ENCODE results near the gene PRADC1. TPM values are rescaled to one million over a fixed set of nuclear protein-coding genes. Genes with fewer than 3 reads are reported as not detected.
"Not testable (repeated sequence)": the region's sequence is repeated elsewhere in the genome, so short reads cannot be mapped to it uniquely, and the experiment has no call there.

The PRADC1 gene
- total RNA-seq, 3 donors from 2014 or later = 29.5 to 32.3 (median 30.5) TPM

- Mint-ChIP-seq H3K27me3 (ENCODE audit: low read depth) (peaks cover 6% of the 10 kb centered on the region), H3K4me3 (peak overlapping the region; percentile 97), H3K36me3 (ENCODE audit: insufficient read depth) (no peaks in the 10 kb centered on the region), H3K4me1 (ENCODE audit: low read depth) (peaks cover 30% of the 10 kb centered on the region), H3K9me3 (no peaks in the 10 kb centered on the region)
- peak; percentile 68 for DNase-seq
- peak; percentile 72 for ATAC-seq
These were observed 20.4 kb downstream of the PRADC1 start for GRCh38 chr2:73212448-73213176.

DNA sequence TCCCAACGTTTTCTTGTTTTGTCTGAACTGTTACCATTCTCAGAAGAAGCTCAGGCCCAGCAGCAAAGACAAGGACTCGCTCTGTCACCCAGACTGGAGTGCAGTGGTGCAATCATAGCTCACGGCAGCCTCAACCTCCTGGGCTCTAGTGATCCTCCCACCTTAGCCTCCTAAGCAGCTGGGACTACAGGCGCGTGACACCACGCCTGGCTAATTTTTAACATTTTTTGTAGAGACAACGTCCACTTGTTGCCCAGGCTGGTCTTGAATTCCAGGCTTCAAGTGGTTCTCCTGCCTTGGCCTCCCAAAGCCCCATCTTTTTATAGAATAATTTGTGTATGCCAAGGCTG lies 21.0 kb downstream of the PRADC1 start:
- no peaks in the 10 kb centered on the region for H3K36me3 Mint-ChIP-seq (ENCODE audit: insufficient read depth)

DNA sequence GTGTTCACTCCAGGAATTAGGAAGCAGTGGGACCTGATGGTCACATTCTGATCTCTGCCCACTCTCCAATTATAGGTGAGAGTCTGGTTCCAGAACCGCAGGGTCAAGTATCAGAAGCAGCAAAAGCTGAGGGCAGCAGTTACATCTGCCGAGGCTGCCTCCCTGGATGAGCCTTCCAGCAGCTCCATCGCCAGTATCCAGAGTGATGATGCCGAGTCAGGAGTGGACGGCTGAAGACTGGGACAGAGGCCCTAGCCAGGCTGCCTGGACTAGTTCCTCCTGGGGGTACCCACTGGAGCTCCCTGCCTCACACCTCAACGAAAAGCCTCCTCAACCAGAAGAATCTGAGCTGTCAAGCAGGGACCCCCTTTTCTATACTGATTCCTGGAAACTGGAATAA lies 22.3 kb downstream of the PRADC1 start:
- DNase-seq (no peak), ATAC-seq (no peak)
- H3K36me3 Mint-ChIP-seq (ENCODE audit: insufficient read depth) = no peaks in the 10 kb centered on the region
- H3K27me3 Mint-ChIP-seq (ENCODE audit: low read depth) = peaks cover 15% of the 10 kb centered on the region
- H3K4me1 Mint-ChIP-seq (ENCODE audit: low read depth) = peaks cover 29% of the 10 kb centered on the region
- H3K4me3 Mint-ChIP-seq = no peak overlapping the region
- no peaks in the 10 kb centered on the region for H3K9me3 Mint-ChIP-seq

More for the DNA sequence above, 21.0 kb downstream of the PRADC1 start:
- Mint-ChIP-seq H3K27me3 (ENCODE audit: low read depth) (peaks cover 6% of the 10 kb centered on the region), H3K9me3 (no peaks in the 10 kb centered on the region), H3K4me1 (ENCODE audit: low read depth) (peaks cover 30% of the 10 kb centered on the region), H3K4me3 (no peak overlapping the region)
- no peak for DNase-seq
- ATAC-seq = no peak

- no peak overlapping the region for H3K4me3 Mint-ChIP-seq
- peaks cover 17% of the 10 kb centered on the region for H3K27me3 Mint-ChIP-seq (ENCODE audit: low read depth)
- H3K4me1 Mint-ChIP-seq (ENCODE audit: low read depth) = peaks cover 22% of the 10 kb centered on the region
- H3K36me3 Mint-ChIP-seq (ENCODE audit: insufficient read depth) = no peaks in the 10 kb centered on the region
- DNase-seq (no peak), ATAC-seq (no peak)
- no peaks in the 10 kb centered on the region for H3K9me3 Mint-ChIP-seq
These were observed 23.0 kb downstream of the PRADC1 start for GRCh38 chr2:73210019-73210418.

- Mint-ChIP-seq H3K27me3 (ENCODE audit: low read depth) (peaks cover 31% of the 10 kb centered on the region), H3K9me3 (no peaks in the 10 kb centered on the region), H3K4me1 (ENCODE audit: low read depth) (peaks cover 11% of the 10 kb centered on the region), H3K4me3 (no peak overlapping the region), H3K36me3 (ENCODE audit: insufficient read depth) (no peaks in the 10 kb centered on the region)
- ATAC-seq (no peak), DNase-seq (no peak)
These were observed 24.8 kb downstream of the PRADC1 start for GRCh38 chr2:73208258-73208657.

- no peaks in the 10 kb centered on the region for H3K9me3 Mint-ChIP-seq
- peaks cover 5% of the 10 kb centered on the region for H3K4me1 Mint-ChIP-seq (ENCODE audit: low read depth)
- no peak for DNase-seq
- ATAC-seq = no peak
- peaks cover 43% of the 10 kb centered on the region for H3K27me3 Mint-ChIP-seq (ENCODE audit: low read depth)
- H3K4me3 Mint-ChIP-seq = no peak overlapping the region
- H3K36me3 Mint-ChIP-seq (ENCODE audit: insufficient read depth) = no peaks in the 10 kb centered on the region
These were observed 27.4 kb downstream of the PRADC1 start for GRCh38 chr2:73205611-73206010.

GRCh38 chr2:73203055-73203681 lies 29.9 kb downstream of the PRADC1 start:
- DNase-seq (no peak), ATAC-seq (peak; percentile 57 to 65)
- Mint-ChIP-seq H3K4me1 (ENCODE audit: low read depth) (peaks cover 5% of the 10 kb centered on the region), H3K36me3 (ENCODE audit: insufficient read depth) (no peaks in the 10 kb centered on the region), H3K4me3 (peak overlapping the region; percentile 47), H3K27me3 (ENCODE audit: low read depth) (peaks cover 57% of the 10 kb centered on the region), H3K9me3 (no peaks in the 10 kb centered on the region)

- peaks cover 5% of the 10 kb centered on the region for H3K4me1 Mint-ChIP-seq (ENCODE audit: low read depth)
- peaks cover 54% of the 10 kb centered on the region for H3K27me3 Mint-ChIP-seq (ENCODE audit: low read depth)
- peak; percentile 58 to 61 for ATAC-seq
- DNase-seq = no peak
- H3K36me3 Mint-ChIP-seq (ENCODE audit: insufficient read depth) = no peaks in the 10 kb centered on the region
- no peaks in the 10 kb centered on the region for H3K9me3 Mint-ChIP-seq
- peak within 1 kb of the TSS; percentile 47 for H3K4me3 Mint-ChIP-seq
These were observed 30.6 kb downstream of the PRADC1 start, which contains the start of gene NOTO for GRCh38 chr2:73202156-73203054. Gene NOTO (plus strand): TSS chr2:73202574. CDS start chr2:73202667, 93 bp downstream.

GRCh38 chr2:73200281-73200680 lies 32.8 kb downstream of the PRADC1 start:
- H3K27me3 Mint-ChIP-seq (ENCODE audit: low read depth) = peaks cover 54% of the 10 kb centered on the region
- not testable (repeated sequence) for H3K36me3 Mint-ChIP-seq (ENCODE audit: insufficient read depth); H3K9me3 Mint-ChIP-seq; H3K4me3 Mint-ChIP-seq; H3K4me1 Mint-ChIP-seq (ENCODE audit: low read depth); DNase-seq; ATAC-seq

- Mint-ChIP-seq H3K27me3 (ENCODE audit: low read depth) (peaks cover 38% of the 10 kb centered on the region), H3K9me3 (no peaks in the 10 kb centered on the region)
- no peak for ATAC-seq
These were observed 35.5 kb downstream of the PRADC1 start for GRCh38 chr2:73197579-73197978.

DNA sequence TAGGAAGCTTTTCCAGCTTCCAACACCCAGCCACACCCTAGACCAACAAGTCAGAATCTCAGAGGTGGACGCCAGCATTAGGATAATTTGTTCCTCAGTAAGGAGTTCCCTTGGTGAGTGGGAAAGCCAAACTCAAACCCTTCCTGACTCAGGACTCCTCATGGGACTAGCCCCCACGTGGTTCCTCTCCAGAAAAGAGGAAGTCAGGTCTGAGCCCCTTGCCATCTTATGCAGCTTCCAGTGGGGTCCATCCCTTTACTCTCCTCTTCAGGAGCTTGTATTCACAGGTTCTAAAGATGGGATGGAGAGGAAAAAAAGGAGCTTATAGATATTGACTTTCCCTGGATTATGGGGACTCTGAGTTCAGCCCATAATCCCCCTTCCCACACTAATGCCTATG lies 45.5 kb downstream of the PRADC1 start:
- Mint-ChIP-seq H3K9me3 (peaks cover 7% of the 10 kb centered on the region), H3K4me1 (ENCODE audit: low read depth) (no peaks in the 10 kb centered on the region), H3K27me3 (ENCODE audit: low read depth) (peaks cover 7% of the 10 kb centered on the region), H3K36me3 (ENCODE audit: insufficient read depth) (no peaks in the 10 kb centered on the region), H3K4me3 (no peak overlapping the region)
- ATAC-seq (no peak), DNase-seq (no peak)

More at GRCh38 chr2:73197579-73197978, 35.5 kb downstream of the PRADC1 start:
- H3K36me3 Mint-ChIP-seq (ENCODE audit: insufficient read depth) = no peaks in the 10 kb centered on the region
- peaks cover 3% of the 10 kb centered on the region for H3K4me1 Mint-ChIP-seq (ENCODE audit: low read depth)
- no peak overlapping the region for H3K4me3 Mint-ChIP-seq
- no peak for DNase-seq

DNA sequence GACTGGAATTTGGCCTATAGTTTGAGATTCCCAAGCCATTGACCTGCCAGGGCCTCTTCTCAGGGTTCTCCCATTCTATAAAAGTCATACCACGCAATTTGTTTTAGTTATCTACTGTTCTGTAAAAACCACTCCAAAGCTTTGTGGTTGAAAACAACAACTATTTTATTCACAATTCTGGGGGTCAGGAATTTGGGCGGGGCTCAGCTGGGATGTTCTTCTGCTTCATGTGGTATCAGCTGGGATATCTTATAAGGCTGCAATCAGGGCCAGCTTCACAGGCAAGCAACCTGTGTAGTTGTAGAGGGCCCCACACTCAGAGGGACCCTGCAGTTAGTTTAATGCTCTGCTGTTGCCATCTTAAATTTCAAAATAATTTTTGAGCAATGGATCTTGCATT lies 47.1 kb downstream of the PRADC1 start:
- Mint-ChIP-seq H3K4me1 (ENCODE audit: low read depth) (no peaks in the 10 kb centered on the region), H3K36me3 (ENCODE audit: insufficient read depth) (no peaks in the 10 kb centered on the region), H3K9me3 (peaks cover 7% of the 10 kb centered on the region), H3K27me3 (ENCODE audit: low read depth) (peaks cover 10% of the 10 kb centered on the region), H3K4me3 (no peak overlapping the region)
- DNase-seq (no peak), ATAC-seq (no peak)
